SIG-M5 (cell line): Measurements from ENCODE around the gene TEX10.
"Not testable (repeated sequence)": the region's sequence is repeated elsewhere in the genome, so short reads cannot be mapped to it uniquely, and the experiment has no call there.

Experiments
- DNase-seq: peaks from one replicate; lab custom pipeline; 2025; lab: John Stamatoyannopoulos, UW

Gene TEX10

GRCh38 chr9:100352727-100353505, at the start of gene TEX10:
TSS of gene TEX10 (minus strand) at chr9:100352942. CDS start at chr9:100349363, 3,579 bp downstream.
- peak; percentile 11 for DNase-seq

GRCh38 chr9:100401042-100401441, 48.3 kb upstream of the TEX10 start:
- DNase-seq = no peak

DNA sequence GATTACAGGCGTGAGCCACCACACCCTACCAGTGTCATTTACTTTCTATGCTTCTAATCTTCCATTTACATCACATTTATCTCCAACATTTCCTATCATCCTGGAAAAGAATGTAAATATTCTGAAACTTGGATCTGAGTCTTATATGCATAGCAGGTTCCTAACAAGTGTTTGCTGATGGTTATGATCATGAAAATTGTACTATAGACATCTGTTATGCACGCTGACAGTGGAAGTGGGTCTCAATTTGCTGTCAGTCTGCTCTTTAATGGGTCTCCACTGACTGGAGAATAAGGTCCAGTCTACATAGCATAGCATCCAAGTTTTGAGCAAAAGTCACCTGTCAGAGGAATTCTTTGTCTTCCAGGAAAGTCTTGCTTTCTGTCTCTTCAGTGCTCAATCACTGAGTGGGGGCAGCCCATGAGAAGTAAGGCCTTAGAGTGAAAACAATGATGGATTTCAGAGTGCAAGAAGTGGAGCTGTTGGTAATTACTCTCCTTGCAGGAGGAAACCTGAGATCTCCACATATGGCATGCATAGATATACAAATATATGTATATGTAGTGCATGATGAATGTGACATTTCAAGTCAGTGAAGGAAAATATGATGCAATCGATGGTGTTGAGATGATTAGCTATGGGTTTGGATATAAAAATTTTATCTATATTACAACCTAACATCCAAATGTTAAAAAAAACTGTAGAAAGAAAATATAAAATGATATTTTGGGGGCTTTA, 45.0 kb upstream of the TEX10 start:
- no peak for DNase-seq

DNA sequence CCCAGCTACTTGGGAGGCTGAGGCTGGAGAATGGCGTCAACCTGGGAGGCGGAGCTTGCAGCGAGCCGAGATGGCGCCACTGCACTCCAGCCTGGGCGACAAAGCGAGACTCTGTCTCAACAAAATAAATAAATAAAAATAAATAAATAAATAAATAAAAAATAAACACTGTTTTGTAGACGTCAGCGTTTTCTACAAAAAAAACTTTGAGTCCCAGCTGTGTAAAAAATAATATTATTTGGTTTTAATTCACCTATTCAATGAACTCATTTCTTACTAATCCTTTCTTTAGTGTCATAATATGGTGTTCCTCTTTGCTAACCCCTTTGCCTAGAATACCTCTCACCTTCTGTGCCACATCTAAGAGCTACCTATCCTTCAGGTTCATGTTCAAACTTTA, 44.0 kb upstream of the TEX10 start:
- no peak for DNase-seq

DNA sequence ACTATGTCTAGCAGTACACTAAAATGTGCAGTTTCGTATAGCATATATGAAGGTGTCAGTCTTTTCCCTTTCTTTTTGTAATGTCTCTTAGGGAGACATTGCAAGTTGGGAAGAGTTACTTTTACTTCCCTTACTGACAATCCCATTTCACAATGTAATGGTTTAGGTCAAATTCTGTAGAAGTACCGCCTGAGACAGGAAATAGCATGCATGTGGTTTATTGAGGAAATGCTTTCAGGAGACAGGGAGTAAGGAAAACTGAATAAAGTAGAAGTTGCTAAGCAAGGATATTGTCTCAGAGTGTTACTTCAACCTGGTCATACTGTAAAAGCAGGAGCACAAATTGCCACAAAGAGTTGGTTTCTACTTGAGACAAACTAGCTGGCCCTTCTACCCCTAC, 42.1 kb upstream of the TEX10 start:
- no peak for DNase-seq

- no peak for DNase-seq
These were observed 41.4 kb upstream of the TEX10 start for GRCh38 chr9:100394032-100394695.

GRCh38 chr9:100392989-100393388, 40.2 kb upstream of the TEX10 start:
- DNase-seq = not testable (repeated sequence)

GRCh38 chr9:100379862-100380261, 27.1 kb upstream of the TEX10 start:
- DNase-seq = no peak

- no peak for DNase-seq
These were observed 24.3 kb upstream of the TEX10 start for GRCh38 chr9:100377015-100377414.

DNA sequence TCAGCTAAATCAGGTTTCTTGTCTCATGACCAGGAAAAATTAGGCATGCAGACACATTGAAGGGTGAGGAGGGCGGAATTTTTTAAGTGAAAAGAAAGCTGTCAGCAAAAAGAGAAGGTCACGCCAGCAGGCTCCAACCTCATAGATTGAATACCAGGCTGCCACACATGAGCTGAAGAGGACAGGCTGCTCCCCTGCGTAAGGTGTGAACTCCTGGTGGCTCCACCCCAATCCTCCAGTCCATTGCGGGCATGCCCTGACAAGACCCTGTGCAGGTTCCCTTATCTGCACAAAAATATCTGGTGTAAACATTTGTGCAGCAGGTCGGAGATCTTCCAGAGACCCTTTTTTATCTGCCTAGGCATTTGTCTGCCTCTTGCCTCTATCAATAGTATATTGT, 22.9 kb upstream of the TEX10 start:
- DNase-seq = no peak

- DNase-seq = no peak
These were observed 19.9 kb upstream of the TEX10 start for GRCh38 chr9:100372648-100373047.

GRCh38 chr9:100370064-100370723, 17.5 kb upstream of the TEX10 start:
- DNase-seq = no peak

DNA sequence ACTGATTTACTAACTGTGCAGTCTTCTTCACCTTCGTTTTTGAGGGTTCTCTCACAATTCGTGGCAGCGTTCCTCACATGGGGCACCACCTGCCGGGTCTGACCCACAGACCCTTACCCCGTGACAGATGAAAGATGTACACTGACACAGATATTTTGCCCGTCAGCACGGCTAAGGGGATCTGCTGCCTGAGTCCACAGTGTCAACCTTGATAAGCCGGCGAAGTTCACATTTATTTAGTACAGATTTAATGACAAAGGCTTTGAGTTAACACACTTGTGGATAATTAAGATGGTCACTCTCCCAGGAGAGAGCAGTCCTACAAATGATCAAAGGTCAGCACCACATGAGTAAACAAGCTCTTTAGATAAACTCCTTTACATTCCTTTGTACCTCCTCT, 15.9 kb upstream of the TEX10 start:
- no peak for DNase-seq

- no peak for DNase-seq
These were observed 13.4 kb upstream of the TEX10 start for GRCh38 chr9:100366121-100366520.

DNA sequence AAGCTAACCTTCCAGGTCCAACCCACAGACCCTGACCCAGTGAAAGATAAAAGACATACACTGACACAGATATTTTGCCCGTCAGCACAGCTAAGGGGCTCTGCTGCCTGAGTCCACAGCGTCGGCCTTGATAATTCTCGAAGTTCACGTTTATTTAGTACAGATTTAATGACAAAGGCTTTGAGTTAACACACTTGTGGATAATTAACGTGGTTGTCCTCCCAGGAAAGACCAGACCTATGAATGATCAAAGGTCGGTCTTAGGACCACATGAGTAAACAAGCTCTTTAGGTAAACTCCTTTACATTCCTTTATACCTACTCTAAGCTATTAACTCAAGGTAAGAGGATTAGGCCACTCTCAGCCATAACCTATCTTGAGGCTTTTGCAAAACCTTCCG, 11.3 kb upstream of the TEX10 start:
- DNase-seq = no peak

DNA sequence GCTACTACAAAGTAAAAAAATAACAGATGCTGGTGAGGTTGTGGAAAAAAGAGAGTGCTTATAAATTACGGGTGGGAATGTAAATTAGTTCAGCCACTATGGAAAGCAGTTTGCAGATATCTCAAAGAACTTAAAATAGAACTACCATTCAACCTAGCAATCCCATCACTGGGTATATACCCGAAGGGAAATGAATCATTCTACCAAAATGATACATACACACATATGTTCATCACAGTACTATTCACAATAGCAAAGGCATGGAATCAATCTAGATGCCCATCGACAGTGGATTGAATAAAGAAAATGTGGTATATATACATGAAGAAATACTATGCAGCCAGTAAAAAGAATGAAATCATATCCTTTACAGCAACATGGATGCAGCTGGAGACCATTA, 6.3 kb upstream of the TEX10 start:
- DNase-seq = no peak

DNA sequence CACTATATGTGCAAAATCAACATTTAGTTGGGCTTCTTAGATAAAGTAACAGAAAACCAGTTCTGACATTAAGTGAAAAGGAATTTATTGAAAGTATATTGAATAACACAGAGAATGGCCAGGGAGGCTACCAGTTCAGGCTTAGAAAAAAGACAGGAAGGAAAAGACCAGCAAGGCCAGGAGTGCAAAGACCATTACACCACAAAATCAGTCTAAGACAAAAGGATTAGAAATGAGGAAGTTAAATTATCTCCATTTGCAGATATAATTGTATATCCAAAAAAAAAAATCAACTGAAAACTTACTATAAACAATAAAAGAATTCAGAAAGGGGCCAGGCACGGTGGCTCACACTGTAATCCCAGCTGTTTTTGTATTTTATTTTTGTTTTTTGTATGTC, 4.8 kb upstream of the TEX10 start:
- DNase-seq = no peak

- DNase-seq = no peak
These were observed 2.8 kb upstream of the TEX10 start for GRCh38 chr9:100355561-100355960.

GRCh38 chr9:100354121-100354800, 1.5 kb upstream of the TEX10 start:
- DNase-seq = no peak

DNA sequence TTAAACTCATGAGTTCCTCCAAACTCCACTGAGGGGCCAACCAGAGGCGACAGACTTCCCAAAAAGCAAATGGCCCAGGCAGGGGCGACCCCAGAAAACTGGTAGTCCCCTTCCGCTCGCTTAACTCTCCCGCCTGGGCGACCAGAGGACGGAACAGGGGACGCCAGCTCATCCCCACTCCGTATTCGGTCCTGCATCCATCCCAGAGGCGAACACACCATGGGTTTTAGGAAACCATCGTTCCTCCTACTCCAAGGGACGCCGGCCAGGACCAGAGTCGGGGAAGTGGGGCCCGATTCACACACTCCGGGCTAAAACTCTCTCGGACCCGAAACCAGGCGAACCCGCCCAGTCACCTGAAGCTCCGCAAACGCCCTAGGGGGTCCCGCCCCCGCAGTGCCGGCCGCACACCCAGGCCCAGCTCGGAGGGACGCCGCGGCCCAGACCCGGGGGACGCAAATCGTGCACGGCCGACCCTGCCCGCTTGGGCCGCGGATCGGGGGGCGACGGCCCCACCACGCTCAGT, 478 bp downstream of the TEX10 start:
- no peak for DNase-seq

DNA sequence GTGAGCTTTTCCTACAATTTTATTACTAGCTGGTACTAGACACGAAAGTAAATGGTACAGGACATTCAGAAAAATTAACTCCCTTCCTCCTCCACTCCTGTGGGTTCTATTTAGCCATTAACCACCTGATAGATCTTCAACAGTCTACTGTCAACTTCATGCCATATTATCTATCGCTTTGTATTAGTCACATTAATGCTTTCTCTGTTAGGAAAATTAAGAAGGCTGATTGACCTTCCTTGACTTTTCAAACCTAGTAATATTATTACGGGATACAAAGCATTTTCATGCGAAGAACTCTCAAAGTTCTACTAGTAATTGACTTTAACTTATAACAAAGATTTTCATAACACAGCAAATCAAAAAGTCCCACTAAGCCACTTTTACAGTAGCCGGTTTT, 1.2 kb downstream of the TEX10 start:
- DNase-seq = no peak

DNA sequence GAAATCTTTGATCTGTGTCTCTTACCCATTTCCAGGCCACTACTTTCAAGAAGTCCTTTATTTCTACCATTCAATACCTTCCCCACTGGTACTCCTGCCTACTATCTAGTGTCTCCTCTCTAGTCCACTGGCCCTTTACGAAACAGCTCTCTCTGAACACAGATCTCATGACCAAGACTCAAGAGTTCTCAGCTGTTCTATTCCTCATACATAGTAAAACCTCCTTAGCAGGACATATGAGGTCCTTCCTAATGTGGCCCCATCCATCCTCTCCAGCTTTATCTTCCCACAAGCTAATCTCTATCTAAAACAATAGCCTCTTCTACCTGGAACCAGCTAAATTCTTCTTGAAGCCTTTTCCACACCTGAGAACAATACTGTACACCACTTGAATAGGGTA, 2.6 kb downstream of the TEX10 start:
- DNase-seq = no peak
